CD8-positive, alpha-beta memory T cell (primary cell): ENCODE results near the gene MCRIP1. TPM values are rescaled to one million over a fixed set of nuclear protein-coding genes. Genes with fewer than 3 reads are reported as not detected.

ENCODE experiments used
- CTCF ChIA-PET: fragments of 350-600 bp; sonication (Branson Sonifier 250); formaldehyde crosslinking; loops from one replicate; lab custom pipeline; 2021; ENCODE audit warnings: antibody characterized with exemption; lab: Charles Lee
- POLR2A ChIA-PET: fragments of 350-600 bp; sonication (Branson Sonifier 250); formaldehyde crosslinking; loops from one replicate; lab custom pipeline; 2021; ENCODE audit warnings: antibody characterized with exemption; lab: Charles Lee
- DNase-seq, 5 donors: peaks; one replicate each; pipeline versions ENCODE4 v3.0.0 to v3.0.0-alpha.2; 2020 to 2022; ENCODE audit warnings: mixed read lengths in 1 of 5
- H3K27ac ChIP-seq: one replicate; pipeline ENCODE4 v1.7.0; 2013; ENCODE audit warnings: low read depth, mild to moderate bottlenecking, low read length, moderate library complexity
- H3K27me3 ChIP-seq: 2 replicates; pipeline ENCODE4 v1.7.0; 2013; ENCODE audit warnings: low read length, mild to moderate bottlenecking; ENCODE audit not compliant: insufficient read depth, poor library complexity, severe bottlenecking
- H3K36me3 ChIP-seq: 2 replicates; pipeline ENCODE4 v1.7.0; 2013; ENCODE audit warnings: mild to moderate bottlenecking, low read length, moderate library complexity; ENCODE audit not compliant: insufficient read depth
- H3K4me1 ChIP-seq: 2 replicates; pipeline ENCODE4 v1.7.0; 2013; ENCODE audit warnings: mild to moderate bottlenecking, low read length, moderate library complexity; ENCODE audit not compliant: insufficient read depth
- H3K4me3 ChIP-seq: 2 replicates; pipeline ENCODE4 v1.7.0; 2013; ENCODE audit warnings: mild to moderate bottlenecking, low read length
- H3K9me3 ChIP-seq: 2 replicates; pipeline ENCODE4 v1.7.0; 2013; ENCODE audit warnings: mild to moderate bottlenecking, low read length
- H3K27ac Mint-ChIP-seq, 8 donors: one replicate each; pipeline ENCODE4 v1.8.0; 2020 to 2021; ENCODE audit warnings: mixed read lengths in 8 of 8, mild to moderate bottlenecking in 6 of 8, inconsistent platforms in 3 of 8, moderate library complexity in 3 of 8
- H3K27me3 Mint-ChIP-seq, 2 donors: one replicate each; pipeline ENCODE4 v1.8.0; 2020 to 2021; ENCODE audit warnings: mixed read lengths in 2 of 2, mild to moderate bottlenecking in 1 of 2, moderate library complexity in 1 of 2
- H3K36me3 Mint-ChIP-seq, 3 donors: one replicate each; pipeline ENCODE4 v1.8.0; 2020 to 2021; ENCODE audit warnings: mixed read lengths in 3 of 3, inconsistent platforms in 1 of 3, mild to moderate bottlenecking in 1 of 3
- H3K4me1 Mint-ChIP-seq, 3 donors: one replicate each; pipeline ENCODE4 v1.8.0; 2020 to 2021; ENCODE audit warnings: mixed read lengths in 3 of 3, inconsistent platforms in 1 of 3, mild to moderate bottlenecking in 1 of 3
- H3K4me3 Mint-ChIP-seq, 7 donors: one replicate each; pipeline ENCODE4 v1.8.0; 2020 to 2021; ENCODE audit warnings: mixed read lengths in 7 of 7, mild to moderate bottlenecking in 6 of 7, moderate library complexity in 4 of 7, inconsistent platforms in 2 of 7
- H3K9me3 Mint-ChIP-seq, 5 donors: one replicate each; pipeline ENCODE4 v1.8.0; 2020 to 2022; ENCODE audit warnings: mixed read lengths in 5 of 5, mild to moderate bottlenecking in 3 of 5, moderate library complexity in 2 of 5, inconsistent platforms in 1 of 5
- polyA plus RNA-seq: library from polyadenylated mRNA; unstranded; fragments of 300-500 nt; fragmentation: Illumina TruSeq; gene quantifications from one replicate; pipeline ENCODE4 v1.2.3, GENCODE V29; 2021
- total RNA-seq, 2 experiments: library from RNA; stranded (reverse); gene quantifications; one replicate each; pipeline ENCODE4 v1.2.3, GENCODE V29; 2021

MCRIP1 gene
- total and polyA plus RNA-seq, 3 experiments from 2014 or later, result 56.1 to 76.1 (median 57.0) TPM

DNA sequence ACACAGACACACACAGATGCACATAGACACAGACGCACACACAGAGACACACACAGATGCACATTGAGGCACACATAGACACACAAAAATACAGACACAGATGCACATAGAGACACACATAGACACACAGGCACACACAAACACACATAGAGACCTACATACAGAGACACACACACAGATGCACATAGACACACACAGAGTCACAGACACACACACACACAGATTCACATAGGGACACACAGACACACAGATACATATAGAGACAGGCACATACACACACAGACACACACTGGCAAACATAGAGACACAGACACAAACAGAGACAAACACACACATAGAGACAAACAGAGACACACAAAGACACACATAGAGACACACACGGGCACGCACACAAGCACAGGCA lies 39.0 kb downstream of the MCRIP1 start:
- no peaks in the 10 kb centered on the region for H3K9me3 Mint-ChIP-seq
- H3K4me3 ChIP-seq, result no peak overlapping the region
- no peak overlapping the region for H3K4me3 Mint-ChIP-seq
- H3K9me3 ChIP-seq, result no peaks in the 10 kb centered on the region
- H3K27me3 ChIP-seq, result peaks cover 3% of the 10 kb centered on the region
- no peaks in the 10 kb centered on the region for H3K36me3 Mint-ChIP-seq
- no peaks in the 10 kb centered on the region for H3K4me1 ChIP-seq
- no peaks in the 10 kb centered on the region for H3K4me1 Mint-ChIP-seq
- H3K27me3 Mint-ChIP-seq, result no peaks in the 10 kb centered on the region
- H3K27ac Mint-ChIP-seq, result no peak overlapping the region
- no peak overlapping the region for H3K27ac ChIP-seq
- no peak for DNase-seq
- POLR2A ChIA-PET, result no interaction called here
- CTCF ChIA-PET, result no interaction called here
- H3K36me3 ChIP-seq, result no peaks in the 10 kb centered on the region

DNA sequence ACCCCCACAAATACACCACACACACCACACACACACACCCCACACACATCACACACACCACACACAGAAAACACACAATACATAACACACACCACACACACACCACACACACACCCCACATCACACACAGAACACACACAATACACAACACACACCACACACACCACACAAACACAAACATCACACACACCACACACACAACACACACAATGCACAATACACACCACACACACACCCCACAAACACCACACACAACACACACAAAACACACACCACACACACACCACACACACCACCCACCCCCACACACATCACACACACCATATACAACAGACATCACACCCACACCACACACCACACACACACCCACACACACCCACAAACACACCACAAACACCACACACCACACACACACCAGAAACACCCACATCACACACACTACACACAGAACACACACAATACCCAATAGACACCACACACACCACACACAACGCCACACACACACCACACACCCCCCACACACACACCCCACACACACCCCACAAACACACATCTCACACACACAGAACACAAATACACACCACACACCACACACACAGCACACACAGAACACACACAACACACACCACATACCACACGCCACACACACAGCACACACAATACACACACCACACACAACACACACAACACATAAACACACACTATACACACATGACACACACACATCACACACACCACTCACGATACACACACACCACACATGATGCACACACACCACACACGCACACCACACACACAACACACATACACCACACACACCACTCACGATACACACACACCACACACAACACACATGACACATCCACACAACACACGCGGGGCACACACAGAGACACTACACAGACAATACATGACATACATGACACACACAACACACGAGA lies 40.1 kb downstream of the MCRIP1 start:
- Histone ChIP-seq H3K27me3 (peaks cover 3% of the 10 kb centered on the region), H3K4me1 (no peaks in the 10 kb centered on the region), H3K4me3 (no peak overlapping the region), H3K9me3 (no peaks in the 10 kb centered on the region), H3K36me3 (no peaks in the 10 kb centered on the region), H3K27ac (no peak overlapping the region)
- H3K36me3 Mint-ChIP-seq, result no peaks in the 10 kb centered on the region
- H3K27ac Mint-ChIP-seq, result no peak overlapping the region
- H3K4me1 Mint-ChIP-seq, result no peaks in the 10 kb centered on the region
- DNase-seq, result no peak
- ChIA-PET POLR2A (no interaction called here), CTCF (no interaction called here)
- no peaks in the 10 kb centered on the region for H3K9me3 Mint-ChIP-seq
- H3K4me3 Mint-ChIP-seq, result no peak overlapping the region
- H3K27me3 Mint-ChIP-seq, result no peaks in the 10 kb centered on the region

Other genes starting within 250 kb of the MCRIP1 start
- 100 to 1,000 TPM; 125 to 126 TPM for gene NPLOC4, start 196.2 kb downstream of the MCRIP1 start, total RNA-seq
- gene NPLOC4, start 196.2 kb downstream of the MCRIP1 start, polyA plus RNA-seq, result 63.1 TPM
- under 1 TPM; 0.31 TPM for gene TSPAN10, start 196.1 kb downstream of the MCRIP1 start, total RNA-seq
- 0.49 TPM for gene TSPAN10, start 196.1 kb downstream of the MCRIP1 start, polyA plus RNA-seq
- 1 to 10 TPM; 1.9 to 2.2 TPM for gene PDE6G, start 176.7 kb downstream of the MCRIP1 start, total RNA-seq
- 1.5 TPM for gene PDE6G, start 176.7 kb downstream of the MCRIP1 start, polyA plus RNA-seq
- 10 to 100 TPM; 50.8 to 55.7 TPM for gene OXLD1, start 166.7 kb downstream of the MCRIP1 start, total RNA-seq
- 78.9 TPM for gene OXLD1, start 166.7 kb downstream of the MCRIP1 start, polyA plus RNA-seq
- gene CCDC137, start 166.6 kb downstream of the MCRIP1 start, total RNA-seq, result 10 to 100 TPM; 68.6 to 70.7 TPM
- gene CCDC137, start 166.6 kb downstream of the MCRIP1 start, polyA plus RNA-seq, result 22.2 TPM
- gene ARL16, start 149.5 kb downstream of the MCRIP1 start, total RNA-seq, result 10 to 100 TPM; 16.3 to 19.7 TPM
- gene ARL16, start 149.5 kb downstream of the MCRIP1 start, polyA plus RNA-seq, result 33.0 TPM
- 100 to 1,000 TPM; 122 to 135 TPM for gene HGS, start 149.3 kb downstream of the MCRIP1 start, total RNA-seq
- 36.7 TPM for gene HGS, start 149.3 kb downstream of the MCRIP1 start, polyA plus RNA-seq
- 100 to 1,000 TPM; 246 to 255 TPM for gene MRPL12, start 129.9 kb downstream of the MCRIP1 start, total RNA-seq
- 53.6 TPM for gene MRPL12, start 129.9 kb downstream of the MCRIP1 start, polyA plus RNA-seq
- 10 to 100 TPM; 34.1 to 34.7 TPM for gene SLC25A10, start 121.0 kb downstream of the MCRIP1 start, total RNA-seq
- 4.9 TPM for gene SLC25A10, start 121.0 kb downstream of the MCRIP1 start, polyA plus RNA-seq
- not detected for gene GCGR, start 29.1 kb downstream of the MCRIP1 start, total RNA-seq
- not detected for gene GCGR, start 29.1 kb downstream of the MCRIP1 start, polyA plus RNA-seq
- gene PPP1R27, start 1.8 kb upstream of the MCRIP1 start, total RNA-seq, result not detected
- gene PPP1R27, start 1.8 kb upstream of the MCRIP1 start, polyA plus RNA-seq, result not detected
- 100 to 1,000 TPM; 463 to 482 TPM for gene P4HB, start 27.2 kb upstream of the MCRIP1 start, total RNA-seq
- 342 TPM for gene P4HB, start 27.2 kb upstream of the MCRIP1 start, polyA plus RNA-seq
- 100 to 1,000 TPM; 662 to 677 TPM for gene ARHGDIA, start 38.0 kb upstream of the MCRIP1 start, total RNA-seq
- gene ARHGDIA, start 38.0 kb upstream of the MCRIP1 start, polyA plus RNA-seq, result 237 TPM
- gene ALYREF, start 58.3 kb upstream of the MCRIP1 start, total RNA-seq, result 100 to 1,000 TPM; 326 to 337 TPM
- 60.4 TPM for gene ALYREF, start 58.3 kb upstream of the MCRIP1 start, polyA plus RNA-seq
- 100 to 1,000 TPM; 146 to 149 TPM for gene ANAPC11, start 58.4 kb upstream of the MCRIP1 start, total RNA-seq
- 287 TPM for gene ANAPC11, start 58.4 kb upstream of the MCRIP1 start, polyA plus RNA-seq
- under 1 TPM; 0.57 to 0.62 TPM for gene NPB, start 68.9 kb upstream of the MCRIP1 start, total RNA-seq
- gene NPB, start 68.9 kb upstream of the MCRIP1 start, polyA plus RNA-seq, result not detected
- gene PCYT2, start 78.1 kb upstream of the MCRIP1 start, total RNA-seq, result 10 to 100 TPM; 30.3 to 31.6 TPM
- 35.7 TPM for gene PCYT2, start 78.1 kb upstream of the MCRIP1 start, polyA plus RNA-seq
- 10 to 100 TPM; 41.4 to 41.7 TPM for gene SIRT7, start 84.9 kb upstream of the MCRIP1 start, total RNA-seq
- gene SIRT7, start 84.9 kb upstream of the MCRIP1 start, polyA plus RNA-seq, result 40.1 TPM
- 10 to 100 TPM; 28.4 to 34.7 TPM for gene MAFG, start 94.4 kb upstream of the MCRIP1 start, total RNA-seq
- 2.5 TPM for gene MAFG, start 94.4 kb upstream of the MCRIP1 start, polyA plus RNA-seq
- 100 to 1,000 TPM; 128 to 138 TPM for gene PYCR1, start 104.0 kb upstream of the MCRIP1 start, total RNA-seq
- 0.63 TPM for gene PYCR1, start 104.0 kb upstream of the MCRIP1 start, polyA plus RNA-seq
- gene MYADML2, start 113.9 kb upstream of the MCRIP1 start, total RNA-seq, result not detected
- gene MYADML2, start 113.9 kb upstream of the MCRIP1 start, polyA plus RNA-seq, result not detected
- under 1 TPM; 0.33 to 0.35 TPM for gene NOTUM, start 127.9 kb upstream of the MCRIP1 start, total RNA-seq
- not detected for gene NOTUM, start 127.9 kb upstream of the MCRIP1 start, polyA plus RNA-seq
- gene ASPSCR1, start 144.3 kb upstream of the MCRIP1 start, total RNA-seq, result 10 to 100 TPM; 32.0 to 35.9 TPM
- gene ASPSCR1, start 144.3 kb upstream of the MCRIP1 start, polyA plus RNA-seq, result 29.2 TPM
- 100 to 1,000 TPM; 143 to 158 TPM for gene CENPX, start 189.6 kb upstream of the MCRIP1 start, total RNA-seq
- 56.7 TPM for gene CENPX, start 189.6 kb upstream of the MCRIP1 start, polyA plus RNA-seq
- gene LRRC45, start 190.0 kb upstream of the MCRIP1 start, total RNA-seq, result 10 to 100 TPM; 26.8 to 27.6 TPM
- gene LRRC45, start 190.0 kb upstream of the MCRIP1 start, polyA plus RNA-seq, result 10.1 TPM
- gene RAC3, start 198.4 kb upstream of the MCRIP1 start, total RNA-seq, result 1 to 10 TPM; 4.2 to 4.5 TPM
- gene RAC3, start 198.4 kb upstream of the MCRIP1 start, polyA plus RNA-seq, result not detected
- gene DCXR, start 204.4 kb upstream of the MCRIP1 start, total RNA-seq, result 100 to 1,000 TPM; 117 to 127 TPM
- gene DCXR, start 204.4 kb upstream of the MCRIP1 start, polyA plus RNA-seq, result 108 TPM
- 10 to 100 TPM; 18.1 to 19.4 TPM for gene RFNG, start 218.5 kb upstream of the MCRIP1 start, total RNA-seq
- gene RFNG, start 218.5 kb upstream of the MCRIP1 start, polyA plus RNA-seq, result 7.3 TPM
- 100 to 1,000 TPM; 122 to 125 TPM for gene GPS1, start 218.6 kb upstream of the MCRIP1 start, total RNA-seq
- 151 TPM for gene GPS1, start 218.6 kb upstream of the MCRIP1 start, polyA plus RNA-seq
- gene DUS1L, start 232.5 kb upstream of the MCRIP1 start, total RNA-seq, result 100 to 1,000 TPM; 206 to 210 TPM
- gene DUS1L, start 232.5 kb upstream of the MCRIP1 start, polyA plus RNA-seq, result 142 TPM